GM19324 (cell line): ENCODE data around the gene LGALS7.
A peak's percentile ranks its signal among the peaks of the same experiment; 100 is the strongest.

ENCODE experiments used
- ATAC-seq: cut with Tn5 transposase; IDR thresholded peaks from one replicate; pipeline ENCODE4 v1.9.1; 2021; ENCODE audit warnings: mild to moderate bottlenecking, moderate library complexity; ENCODE audit not compliant: unreplicated experiment, low FRiP score

The LGALS7 gene

DNA sequence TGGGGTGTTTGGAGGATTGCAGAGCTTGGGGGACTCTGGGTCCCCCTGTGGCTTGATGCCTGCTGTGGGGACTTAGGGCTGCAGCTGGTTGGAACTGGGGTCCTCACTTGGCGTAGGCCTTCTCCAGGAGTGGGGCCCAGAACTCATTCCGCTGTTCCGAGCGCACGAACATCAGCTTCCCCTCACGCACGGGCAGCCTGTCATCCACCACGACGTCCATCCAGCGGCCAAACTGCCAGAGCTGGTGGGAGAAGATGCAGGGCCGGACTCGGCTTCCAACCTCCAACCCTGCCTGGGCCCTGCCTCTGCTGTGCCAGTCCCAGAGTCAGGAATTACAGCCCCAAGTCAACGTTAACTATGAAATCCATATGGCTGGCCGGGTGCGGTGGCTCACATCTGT is 31.6 kb downstream of the LGALS7 start:
- no peak for ATAC-seq

DNA sequence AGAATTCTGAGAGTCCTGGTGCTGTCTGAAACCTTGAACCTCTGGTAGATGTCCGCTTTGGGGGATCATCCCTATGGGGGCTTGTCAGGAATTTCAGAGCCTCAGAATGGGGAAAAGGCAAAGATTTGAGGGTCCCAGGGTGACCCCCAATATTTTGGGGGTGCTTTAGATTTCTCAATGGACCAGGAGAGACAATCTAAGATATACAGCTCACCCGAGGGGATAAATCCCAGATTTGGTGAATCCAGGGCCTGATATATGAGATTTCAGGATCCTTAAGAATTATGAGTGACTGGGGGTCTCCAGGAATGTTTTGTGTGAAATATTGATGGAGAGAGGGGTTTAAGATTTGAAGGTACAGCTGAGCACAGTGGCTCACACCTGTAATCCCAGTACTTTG is 32.4 kb downstream of the LGALS7 start:
- no peak for ATAC-seq

DNA sequence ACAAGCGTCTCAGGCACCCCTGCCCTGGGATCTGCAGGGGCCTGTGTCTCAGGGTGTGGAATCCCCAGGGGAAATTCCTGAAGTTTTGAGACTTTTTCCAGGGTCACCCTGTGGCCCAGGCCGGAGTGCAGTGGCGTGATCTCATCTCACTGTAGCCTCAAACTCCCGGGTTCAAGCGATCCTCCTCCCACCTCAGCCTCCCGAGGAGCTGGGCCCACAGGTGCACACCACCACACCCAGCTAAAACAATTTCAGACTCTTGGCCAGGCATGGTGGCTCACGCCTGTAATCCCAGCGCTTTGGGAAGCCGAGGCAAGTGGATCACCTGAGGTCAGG is 33.1 kb downstream of the LGALS7 start:
- ATAC-seq = no peak

DNA sequence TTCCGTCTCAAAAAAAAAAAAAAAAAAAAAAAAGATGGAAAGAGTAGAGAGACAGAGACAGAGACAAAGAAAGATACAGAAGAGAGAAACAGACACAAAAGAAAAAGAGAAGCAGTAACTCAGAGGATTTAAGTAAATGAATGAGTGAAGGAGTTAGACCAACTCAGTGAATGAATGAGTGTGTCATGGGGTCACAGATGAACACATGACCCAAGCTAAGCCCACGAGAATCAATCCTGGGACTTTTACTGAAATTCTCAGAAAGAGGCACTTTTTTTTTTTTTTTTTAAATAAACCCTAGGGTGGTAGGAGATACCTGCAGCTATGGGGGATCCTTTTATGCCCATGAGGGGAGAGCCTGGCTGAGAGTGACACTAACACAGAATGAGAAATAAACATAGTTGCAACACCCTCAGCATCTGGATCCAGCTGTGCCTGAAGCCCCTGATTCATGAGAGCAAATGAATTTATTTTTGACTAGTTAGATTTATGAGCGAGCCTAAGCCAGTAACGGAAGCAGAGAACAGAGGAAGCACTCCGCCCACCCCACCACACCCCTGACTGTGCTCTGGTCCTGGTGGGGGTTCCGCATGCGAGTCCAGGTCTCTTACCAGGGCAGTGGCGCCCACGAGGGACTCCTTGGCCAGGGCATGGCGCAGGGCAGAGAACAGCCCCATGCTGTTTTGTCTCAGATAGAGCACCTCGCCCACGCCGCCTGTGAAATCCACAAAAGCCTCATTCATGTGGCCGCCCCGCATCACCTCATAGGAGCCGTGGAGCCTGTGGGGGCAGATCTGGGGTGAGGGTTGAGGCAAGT is 33.7 kb downstream of the LGALS7 start:
- ATAC-seq = no peak

DNA sequence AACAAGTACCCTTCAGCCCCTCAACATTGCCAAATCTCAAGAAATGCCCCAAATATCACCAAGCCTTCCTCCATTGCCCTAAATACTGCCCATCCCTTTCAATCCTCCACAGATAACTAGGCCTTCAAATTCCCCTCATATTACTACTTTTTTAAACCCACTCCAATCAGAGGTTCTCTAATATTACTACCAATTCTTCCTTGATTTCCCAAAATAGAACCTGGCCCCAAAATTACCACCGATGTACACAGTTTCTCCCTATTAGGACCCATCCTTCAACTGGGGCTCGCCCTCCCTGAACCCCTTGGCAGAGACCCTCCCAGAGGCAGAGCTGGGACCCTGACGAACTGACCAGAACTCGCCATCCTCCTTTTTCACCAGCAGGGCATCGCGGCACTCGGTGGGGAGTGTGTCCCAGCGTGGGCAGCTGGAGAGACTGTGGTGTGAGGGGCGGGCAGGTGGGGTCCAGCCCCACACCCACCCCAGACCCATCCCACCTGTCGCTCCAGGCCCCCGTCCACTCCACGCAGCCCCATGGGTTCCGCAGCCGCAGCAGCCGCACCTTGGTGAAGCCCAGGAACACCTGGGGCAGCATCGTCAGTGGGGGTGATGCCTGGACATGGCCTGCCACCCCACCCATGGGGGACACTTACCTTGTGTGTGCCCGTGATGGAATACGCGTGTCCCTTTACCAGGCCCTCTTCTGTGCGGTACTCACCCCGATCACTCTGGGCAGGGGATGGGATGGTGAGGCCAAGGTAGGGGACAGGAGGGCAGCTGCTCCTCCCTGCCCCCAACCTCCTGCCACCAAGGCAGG is 35.2 kb downstream of the LGALS7 start:
- no peak for ATAC-seq

DNA sequence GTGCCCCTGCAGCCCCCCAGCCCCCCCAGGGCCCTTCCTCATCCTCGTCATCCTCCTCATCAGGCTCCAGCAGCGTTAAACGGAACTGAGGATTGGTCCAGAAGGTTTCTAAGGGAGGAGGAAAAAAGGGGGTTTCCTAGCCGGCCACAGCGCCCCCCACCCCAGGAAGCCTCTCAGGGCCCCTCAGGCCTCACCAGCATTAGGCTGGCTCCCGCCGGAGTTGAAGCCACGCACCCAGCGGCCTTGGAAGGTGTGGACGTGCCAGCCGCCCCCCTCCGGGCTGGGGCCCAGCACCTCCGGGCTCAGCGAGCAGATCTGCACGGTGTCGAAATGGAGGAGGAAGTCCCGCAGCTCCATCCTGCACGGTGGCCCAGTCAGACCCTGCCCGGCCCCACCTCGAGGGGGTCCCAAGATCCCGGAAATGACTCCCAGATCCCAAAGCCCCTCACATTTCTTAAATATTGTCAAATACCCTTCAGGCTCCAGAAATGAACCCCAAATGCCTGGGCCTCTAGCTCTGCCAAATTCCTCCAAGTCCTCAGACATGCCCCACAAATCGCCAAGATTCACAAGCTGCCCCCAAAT is 35.9 kb downstream of the LGALS7 start:
- no peak for ATAC-seq

DNA sequence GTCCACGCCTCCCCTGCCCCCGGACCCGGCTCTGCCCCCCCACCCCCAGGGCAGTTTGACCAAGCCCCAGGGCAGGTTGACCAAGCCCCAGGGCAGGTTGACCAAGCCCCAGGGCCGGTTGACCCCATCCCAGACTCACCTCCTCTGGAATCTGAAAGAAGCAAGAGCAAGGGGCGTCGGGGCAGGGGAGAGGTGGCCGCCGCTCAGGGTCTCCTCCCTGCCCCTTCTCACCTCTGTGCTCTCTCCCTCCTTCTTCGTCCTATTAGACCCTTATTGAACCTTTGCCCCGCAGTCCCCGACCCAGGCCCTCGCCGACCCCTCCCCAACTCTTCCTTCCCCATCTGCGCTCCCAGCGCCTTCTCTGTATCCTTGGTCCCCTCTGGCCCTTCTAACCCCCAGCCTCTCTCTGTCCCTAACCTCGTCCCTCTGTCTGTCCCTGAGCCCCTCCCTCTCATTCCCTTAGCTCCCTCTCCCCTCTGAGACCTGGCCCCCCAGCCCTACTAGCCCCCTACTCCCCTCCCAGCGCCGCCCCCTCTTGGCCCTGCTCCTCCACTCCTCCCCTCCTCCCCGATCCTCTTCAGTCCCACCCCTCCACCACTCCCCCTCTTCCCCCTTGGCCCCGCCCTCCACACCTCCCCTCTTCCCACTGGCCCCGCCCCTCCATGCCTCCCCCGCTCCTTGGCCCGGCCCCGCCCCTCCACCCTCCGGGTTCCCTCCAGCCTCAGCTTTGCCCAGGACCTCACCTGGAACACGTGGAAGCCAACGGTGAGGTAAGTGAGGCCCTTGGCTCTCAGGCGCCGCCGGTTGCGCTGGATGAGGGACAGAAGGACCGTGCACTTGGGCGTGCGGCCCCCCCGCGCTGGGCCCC is 36.7 kb downstream of the LGALS7 start:
- no peak for ATAC-seq

DNA sequence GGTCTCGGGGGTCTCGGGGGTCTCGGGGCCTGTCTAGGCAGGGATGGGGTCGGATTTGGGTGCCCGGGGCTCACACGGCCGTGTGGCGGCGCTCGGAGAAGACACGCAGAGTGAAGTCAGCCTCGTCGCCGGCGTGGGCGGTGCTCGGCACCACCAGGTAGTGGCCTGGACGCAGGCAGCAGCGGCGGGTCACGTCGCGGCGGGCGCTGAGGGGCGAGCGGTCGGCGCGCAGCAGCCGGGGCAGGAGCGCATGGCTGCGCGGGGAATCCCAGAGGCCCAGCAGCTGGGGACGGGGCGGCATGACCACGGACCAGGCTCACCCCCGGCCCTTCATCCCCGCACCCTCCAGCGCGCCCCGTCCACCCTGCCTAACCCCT is 37.3 kb downstream of the LGALS7 start:
- peak; percentile 31 for ATAC-seq

DNA sequence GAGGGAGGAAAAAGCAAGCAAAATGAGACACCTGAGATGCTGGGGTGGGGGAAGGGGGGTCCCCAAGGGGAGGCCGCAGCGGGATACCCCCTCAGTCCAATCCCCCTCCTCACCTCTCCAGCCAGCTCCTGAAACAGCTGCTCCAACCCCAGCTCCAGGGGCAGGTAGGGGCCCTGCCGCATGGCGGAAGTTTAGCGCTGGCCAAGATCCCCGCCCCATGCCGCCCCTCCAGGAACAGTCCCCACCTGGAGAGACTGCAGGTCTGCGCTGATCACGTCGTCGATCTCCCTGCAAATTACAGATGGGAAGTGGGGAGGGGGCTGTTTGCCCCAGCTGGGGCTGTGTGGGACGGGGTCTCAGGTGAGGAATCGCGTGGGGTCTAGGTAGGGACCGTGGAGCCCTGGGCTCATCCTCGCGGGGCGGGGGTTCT is 38.0 kb downstream of the LGALS7 start:
- no peak for ATAC-seq

DNA sequence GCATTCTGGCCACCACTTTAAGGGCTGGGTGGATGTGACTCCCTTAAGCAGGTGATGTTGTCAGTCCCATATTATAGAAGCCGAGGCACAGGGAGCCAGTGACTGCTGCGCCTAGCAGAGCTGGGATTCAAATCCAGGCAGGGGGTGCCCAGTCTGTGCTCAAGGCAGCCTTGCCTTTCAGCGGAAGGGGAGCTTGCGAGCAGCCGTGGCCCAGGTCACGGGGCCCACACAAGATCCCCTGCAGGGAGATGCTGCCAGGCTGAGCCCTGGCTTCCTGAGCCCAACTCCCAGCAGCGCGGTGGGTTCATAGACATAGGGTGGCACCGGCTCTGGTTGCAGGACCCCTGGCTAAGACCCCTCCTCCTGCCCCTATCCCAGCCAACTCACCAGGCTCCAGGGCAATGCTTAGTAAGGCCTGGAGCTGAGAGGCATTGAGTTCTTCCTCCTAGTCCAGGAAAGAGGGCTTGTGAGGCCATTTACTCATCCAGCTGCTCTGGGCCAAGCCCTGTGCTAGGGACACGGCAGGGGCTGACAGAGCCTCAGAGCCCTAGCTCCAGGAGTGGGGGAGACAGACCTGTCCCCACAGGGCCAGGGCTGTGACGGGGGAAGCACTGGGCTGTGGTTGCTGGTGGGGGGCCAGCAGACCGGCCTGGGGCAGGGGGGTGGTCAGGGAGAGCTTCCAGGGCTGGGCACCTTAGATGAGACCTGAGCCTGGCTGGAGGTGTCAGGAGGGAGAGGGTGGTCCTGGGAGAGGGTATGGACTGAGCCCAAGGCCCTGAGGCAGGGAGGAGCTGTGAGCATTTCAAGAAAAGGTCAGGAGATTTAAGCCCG is 38.7 kb downstream of the LGALS7 start:
- no peak for ATAC-seq

DNA sequence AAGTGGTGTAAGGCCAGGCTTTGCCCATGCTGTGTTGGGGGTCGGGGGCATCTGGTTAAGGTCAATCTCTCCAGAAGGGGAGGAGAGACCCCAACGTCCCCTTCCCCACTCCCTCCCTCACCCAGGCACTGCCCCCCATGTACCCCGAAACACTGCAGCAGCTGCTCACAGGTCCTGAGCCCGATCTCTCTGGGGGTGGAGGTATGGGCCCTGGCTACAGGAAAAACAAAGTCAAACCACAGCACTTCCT is 39.2 kb downstream of the LGALS7 start:
- no peak for ATAC-seq

DNA sequence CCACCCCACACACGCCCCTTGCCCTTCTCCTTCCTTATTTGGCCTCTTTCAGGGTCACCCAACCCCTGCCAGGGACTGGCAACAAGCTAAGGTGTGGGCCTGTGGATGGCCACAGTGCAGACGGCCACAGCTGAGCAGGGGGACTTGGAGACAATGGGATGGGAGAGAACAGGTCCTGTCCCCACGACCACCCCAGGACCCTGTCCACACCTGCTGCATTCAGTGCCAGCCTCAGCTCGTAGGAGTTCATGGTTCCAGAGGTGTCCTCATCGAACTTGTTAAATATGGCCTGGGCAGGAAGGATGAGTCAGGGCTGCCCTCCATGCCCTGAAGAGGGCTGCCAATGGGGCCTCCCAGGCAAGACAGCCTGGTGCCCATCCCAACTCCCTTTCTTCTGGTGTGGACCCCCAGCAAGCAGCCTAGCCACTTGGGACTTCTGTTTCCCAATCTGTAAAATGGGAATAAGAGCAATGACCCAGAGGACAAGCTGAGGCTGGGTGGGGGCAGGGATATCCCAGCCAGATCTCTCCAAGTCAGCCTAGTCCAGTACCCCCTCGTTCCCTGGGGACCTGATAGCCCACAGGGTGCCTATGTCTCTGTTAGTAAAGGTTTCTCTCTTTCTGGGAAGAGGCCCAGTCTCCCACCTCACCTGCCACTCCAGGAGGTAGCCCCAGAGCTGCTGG is 39.7 kb downstream of the LGALS7 start:
- no peak for ATAC-seq

DNA sequence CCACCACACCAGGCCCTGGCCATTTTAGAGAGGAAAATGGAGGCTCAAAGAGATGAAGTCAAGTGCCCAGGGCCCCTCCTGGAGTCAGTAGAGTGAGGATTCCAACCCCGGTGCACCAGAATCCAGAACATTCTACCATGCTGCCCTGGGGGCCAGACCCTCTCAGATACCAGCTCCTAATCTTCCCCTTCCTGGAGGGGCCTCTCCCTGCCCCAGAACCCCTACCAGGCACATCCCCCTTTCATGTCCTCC is 40.1 kb downstream of the LGALS7 start:
- ATAC-seq = no peak

DNA sequence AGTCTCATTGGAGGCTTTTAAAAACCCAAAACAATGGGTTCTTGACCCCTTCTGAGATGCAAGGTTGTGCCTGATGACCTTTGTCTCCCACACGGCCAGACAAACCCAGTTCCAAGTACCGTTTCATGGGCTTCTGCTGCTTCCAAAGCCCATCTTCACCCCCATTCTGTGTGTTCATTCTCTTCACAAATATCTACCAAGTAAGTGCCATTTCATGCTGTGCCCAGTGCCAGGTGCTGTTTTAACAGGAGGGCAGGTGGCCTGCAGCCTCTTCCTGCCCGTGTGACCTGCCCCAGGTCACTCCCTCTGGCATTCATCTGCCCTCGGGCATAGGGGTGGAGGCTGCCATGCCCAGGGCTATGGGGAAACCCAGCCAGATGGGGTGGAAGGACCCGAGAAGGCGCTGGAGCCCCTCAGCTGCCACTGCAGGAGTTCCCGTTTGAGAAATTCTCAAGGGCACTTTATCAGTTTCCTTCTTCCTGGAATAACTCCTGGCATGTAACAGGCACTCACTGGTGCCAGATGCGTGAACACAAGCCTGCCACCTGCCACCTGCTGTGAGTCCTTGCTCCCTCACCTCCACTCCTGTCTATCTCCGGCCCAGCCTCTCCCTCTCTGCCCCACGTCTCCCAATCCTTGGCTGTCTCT is 41.5 kb downstream of the LGALS7 start:
- ATAC-seq = no peak

DNA sequence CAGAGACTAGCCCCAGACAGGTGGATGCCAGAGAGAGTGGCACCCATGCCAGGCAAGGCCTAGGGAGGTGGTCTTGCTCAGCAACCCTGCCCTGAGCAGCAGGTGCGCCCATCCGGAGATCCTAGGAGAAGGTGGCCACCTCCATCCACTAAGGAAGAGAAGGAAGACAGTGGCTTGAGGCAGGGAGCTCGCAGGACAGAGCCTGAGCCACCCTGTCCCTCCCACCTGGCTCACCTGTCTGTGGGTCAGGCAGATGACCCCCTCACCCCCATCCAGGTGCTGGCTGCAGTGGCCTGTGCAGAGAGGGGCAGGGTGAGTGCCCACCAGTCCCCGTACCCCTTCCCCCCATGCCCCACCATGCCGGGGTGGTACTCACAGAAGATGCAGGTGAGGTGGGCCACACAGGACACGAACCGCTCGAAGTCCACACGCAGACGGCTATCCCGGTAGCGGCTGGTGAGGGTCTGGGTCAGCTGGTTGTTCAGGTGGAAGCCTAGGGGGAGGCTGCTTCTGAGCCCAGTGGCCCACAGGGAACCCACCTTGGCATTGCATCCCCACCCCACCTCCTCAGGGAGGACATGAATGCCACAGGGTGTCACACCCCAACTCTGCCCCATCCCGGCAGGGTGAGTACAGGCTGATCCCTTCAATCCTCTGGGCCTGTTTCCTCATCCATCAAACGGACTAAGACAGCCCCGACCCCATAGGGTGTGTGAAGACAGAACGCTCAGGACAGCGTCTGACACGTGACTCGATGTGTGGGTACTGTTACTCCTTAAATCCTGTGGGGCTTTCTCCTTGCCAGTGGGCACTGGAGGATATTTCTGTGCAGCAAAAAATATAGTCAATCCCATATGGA is 42.4 kb downstream of the LGALS7 start:
- no peak for ATAC-seq

DNA sequence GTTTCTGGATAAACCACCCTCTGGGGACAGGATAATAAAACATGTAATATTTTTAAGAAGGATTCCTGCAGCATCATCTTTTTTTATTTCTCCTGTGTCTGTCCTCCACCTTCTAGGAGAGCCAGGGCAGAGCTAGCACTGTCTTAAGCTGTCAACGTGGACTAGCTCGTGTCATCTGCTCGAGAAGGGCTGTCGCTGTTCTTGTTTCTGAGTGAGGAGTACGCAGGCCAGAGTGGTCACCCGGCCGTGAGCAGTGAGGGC is 42.9 kb downstream of the LGALS7 start:
- ATAC-seq = no peak

DNA sequence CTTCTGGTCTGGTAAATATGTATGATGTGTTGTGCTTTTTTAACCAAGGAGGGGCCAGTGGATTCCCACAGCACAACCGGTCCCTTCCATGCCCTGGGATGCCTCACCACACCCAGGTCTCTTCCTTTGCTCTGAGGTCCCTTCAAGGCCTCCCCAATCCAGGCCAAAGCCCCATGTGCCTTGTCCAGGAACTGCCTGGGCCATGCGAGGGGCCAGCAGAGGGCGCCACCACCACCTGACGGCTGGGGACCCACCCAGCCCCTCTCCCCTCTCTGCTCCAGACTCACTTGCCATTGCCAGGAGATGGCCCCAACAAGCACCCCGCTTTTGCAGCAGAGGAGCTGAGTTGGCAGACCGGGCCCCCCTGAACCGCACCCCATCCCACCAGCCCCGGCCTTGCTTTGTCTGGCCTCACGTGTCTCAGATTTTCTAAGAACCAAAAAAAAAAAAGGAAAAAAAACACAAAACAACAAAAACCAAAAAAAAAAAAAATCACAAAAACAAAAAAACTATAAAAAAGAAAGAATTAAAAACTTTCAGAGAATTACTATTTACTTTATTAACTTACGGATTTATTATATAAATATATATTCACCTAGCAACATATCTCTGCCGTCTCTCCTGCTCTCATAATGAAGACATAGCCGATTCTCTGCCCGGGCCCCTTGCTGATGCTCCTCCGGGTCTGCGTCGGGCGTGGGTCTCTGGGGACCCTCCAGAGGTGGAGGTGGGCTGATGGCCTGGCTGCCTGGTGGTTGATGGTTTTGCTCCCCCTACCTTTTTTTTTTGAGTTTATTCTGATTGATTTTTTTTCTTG is 43.5 kb downstream of the LGALS7 start:
- ATAC-seq = no peak
